ENCODE results near the gene IQGAP2.

The IQGAP2 gene

GRCh38 chr5:76479281-76479680 is 76.2 kb downstream of the IQGAP2 start:
- DNase-seq = no peak

DNA sequence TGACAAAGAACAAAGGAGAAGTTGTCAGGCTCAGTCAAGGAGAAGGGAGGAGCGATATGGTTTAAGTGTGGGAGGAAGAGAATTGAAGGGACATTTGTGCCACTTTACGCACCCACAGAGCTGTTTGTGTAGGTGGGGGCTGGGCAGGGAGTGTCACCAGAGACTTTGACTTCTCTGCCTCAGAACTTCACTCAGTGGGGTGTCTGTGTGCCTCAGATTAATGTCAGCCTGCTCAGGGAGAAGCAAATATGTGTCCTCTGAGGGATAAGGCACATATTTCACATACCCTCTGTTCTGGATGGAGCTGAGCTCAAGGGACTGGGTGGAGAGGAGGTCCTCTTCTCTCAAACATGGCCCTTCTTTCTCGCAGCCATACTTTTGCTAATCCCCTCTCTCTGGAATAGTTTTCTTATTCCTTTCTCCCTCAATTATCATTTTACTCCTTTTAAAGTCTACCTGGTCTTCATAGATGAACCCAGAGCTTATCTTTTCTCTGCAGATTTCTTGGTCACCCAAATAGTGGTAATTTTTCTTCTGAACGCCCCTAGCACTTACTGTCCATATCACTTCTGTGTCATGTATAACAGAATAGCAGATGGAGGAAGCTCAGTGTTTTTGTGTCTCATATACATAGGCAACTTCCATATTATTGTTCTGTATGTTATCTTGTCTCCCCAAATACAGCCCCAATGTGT is 77.0 kb downstream of the IQGAP2 start:
- DNase-seq = no peak

DNA sequence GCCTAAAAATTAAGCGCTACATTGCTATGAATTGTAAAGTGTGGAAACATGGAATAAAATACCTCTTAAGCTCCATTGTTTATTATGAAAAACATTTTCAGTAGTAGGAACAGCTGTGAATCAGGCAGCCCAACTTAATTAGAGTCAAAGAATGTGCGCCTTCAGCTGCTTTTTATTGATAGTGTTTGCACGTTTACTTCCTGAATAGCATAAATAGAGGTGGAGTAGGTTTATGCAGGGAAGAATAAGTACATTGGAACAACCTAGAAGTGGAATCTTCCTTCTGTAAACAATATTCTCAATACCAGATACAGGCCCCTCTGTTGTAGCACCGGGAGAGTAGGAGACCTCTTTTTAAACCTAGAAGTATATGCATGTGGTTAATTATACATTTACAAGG is 79.9 kb downstream of the IQGAP2 start:
- no peak for DNase-seq

- no peak for DNase-seq
Measured at GRCh38 chr5:76483433-76483832, 80.3 kb downstream of the IQGAP2 start.

DNA sequence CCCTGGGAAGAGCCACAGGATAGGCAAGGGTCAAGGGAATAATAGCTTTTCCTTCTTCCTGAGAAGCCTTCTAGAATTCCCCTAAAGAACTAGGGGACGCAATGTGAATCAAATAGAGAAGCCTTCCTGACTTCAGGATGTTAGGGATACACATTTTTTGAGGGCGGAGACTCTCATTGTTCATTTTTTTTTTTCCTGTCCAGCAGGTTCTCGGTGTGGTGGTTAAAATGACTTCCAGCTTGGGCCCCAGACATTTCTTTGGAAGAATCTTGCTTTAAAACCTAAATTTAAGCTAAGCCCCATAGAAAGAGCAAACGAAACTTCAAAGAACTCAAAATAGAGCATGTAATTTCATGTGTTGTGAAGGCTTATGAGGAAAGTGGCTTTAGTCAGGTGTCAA is 80.8 kb downstream of the IQGAP2 start:
- DNase-seq = no peak

DNA sequence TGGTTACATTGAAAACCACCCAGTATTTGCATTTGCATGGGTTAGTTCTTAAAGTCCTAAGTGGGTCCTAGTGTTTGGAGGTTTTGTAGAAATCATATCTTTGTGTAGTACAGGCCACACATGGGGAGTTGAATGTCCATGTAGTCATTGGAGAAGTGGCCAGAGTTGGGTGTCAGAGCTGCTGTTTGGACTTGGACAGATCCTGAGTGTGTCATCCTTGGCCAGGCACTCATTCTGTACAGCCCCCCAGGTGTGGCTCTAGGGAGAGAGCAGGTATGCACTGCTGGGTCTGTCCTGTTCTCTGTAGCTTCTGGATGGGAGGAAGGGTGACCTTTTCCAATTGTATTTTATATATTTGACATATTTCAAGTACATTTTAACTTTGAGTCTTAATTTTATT is 82.4 kb downstream of the IQGAP2 start:
- no peak for DNase-seq

DNA sequence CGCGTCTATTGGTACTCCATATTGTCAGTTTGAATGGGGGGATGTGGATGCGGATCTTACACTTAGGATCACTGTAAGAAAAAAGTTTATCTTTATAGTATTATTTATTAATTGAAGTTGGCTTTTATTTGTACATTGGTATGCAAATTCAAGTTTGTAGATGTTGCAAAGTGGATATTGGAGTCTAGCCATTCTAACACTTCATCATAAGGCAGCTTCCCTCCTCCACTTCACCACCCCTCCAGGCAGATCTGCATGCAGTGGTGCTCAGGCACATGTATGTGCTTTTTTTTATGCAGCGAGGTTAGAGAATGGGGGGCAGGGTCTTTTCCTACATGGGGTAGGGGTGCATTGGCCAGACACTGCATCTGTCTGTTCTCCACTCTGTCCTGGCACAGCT is 84.3 kb downstream of the IQGAP2 start:
- no peak for DNase-seq

DNA sequence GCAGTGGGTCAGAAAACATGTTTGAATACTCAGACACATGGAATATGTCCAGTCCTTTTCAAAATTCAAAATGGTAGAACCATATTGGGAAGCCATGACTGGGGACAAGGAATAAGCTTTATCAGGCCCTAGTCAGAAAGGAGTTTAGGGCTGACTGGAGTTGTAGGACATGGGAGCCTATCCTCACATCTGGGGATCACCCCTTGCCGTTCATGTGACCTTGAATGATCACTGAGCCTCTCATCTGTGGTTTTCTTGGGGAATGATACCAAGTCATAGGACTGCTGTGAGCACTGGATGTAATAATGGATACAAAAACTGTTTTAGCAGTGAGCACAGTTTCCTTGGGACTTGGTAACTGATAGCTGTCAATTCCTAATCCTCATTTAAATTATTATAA is 84.7 kb downstream of the IQGAP2 start:
- DNase-seq = no peak

DNA sequence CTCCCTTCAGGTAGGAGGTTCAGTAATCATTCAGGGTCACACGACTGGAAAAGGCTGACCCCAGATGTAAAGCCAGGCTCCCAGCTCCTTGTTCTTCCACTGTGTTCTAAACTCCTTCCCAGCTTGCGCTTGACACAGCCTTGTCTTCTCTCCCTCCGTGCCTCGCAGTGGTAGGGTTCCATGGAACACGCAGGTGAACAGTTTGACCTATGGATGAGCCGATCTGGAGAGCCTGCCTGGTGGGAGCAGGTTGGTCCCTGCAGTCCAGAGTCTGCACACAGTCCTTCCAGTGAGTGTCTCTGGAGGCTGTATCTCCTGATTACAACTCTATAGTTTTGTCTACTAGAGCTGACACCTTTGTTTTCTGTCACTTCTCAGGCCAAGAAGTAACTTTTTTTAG is 85.9 kb downstream of the IQGAP2 start:
- DNase-seq = no peak

GRCh38 chr5:76489877-76490688 is 87.0 kb downstream of the IQGAP2 start:
- no peak for DNase-seq

DNA sequence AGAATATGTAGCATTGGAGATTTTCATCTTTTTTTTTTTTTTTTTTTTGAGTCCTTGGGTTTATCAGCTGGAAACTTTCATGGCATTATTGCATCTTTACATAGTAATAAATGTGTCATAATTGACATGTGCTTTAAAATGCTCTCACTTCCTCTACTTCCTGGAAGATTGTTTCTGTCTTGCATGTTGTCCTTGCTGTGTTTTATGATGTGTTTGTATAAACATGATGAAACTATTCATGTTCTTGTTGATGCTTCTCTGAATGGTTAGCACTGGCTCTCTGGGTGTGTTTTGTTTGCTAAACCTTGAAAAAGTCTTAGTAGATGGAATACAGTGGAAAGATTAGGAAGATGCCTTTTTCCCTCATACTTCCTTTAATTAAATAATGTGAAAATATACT is 87.9 kb downstream of the IQGAP2 start:
- no peak for DNase-seq

- no peak for DNase-seq
Measured at GRCh38 chr5:76492819-76493189, 89.7 kb downstream of the IQGAP2 start.

- DNase-seq = no peak
Measured at GRCh38 chr5:76493190-76493837, 90.2 kb downstream of the IQGAP2 start.

- DNase-seq = no peak
Measured at GRCh38 chr5:76494201-76494600, 91.1 kb downstream of the IQGAP2 start.

- no peak for DNase-seq
Measured at GRCh38 chr5:76495870-76496269, 92.8 kb downstream of the IQGAP2 start.

DNA sequence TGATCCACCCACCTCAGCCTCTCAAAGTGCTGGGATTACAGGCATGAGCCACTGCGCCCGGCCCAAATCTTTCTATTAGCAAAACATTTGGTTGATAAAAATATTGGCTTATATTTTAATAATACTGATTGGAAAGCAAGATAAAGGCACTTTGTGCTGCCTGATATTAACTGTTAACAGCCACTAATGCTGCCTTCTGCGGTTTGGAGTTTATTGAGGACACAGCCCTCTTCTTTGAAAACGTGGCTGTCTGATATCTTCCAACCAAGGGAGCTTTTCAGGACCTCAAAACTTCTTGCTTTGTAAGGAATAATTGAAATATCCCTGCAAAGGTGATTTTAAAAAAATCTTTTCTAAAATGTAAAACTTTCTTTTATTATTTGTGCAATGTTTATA is 94.0 kb downstream of the IQGAP2 start:
- no peak for DNase-seq

- no peak for DNase-seq
Measured at GRCh38 chr5:76497986-76498717, 95.1 kb downstream of the IQGAP2 start.

DNA sequence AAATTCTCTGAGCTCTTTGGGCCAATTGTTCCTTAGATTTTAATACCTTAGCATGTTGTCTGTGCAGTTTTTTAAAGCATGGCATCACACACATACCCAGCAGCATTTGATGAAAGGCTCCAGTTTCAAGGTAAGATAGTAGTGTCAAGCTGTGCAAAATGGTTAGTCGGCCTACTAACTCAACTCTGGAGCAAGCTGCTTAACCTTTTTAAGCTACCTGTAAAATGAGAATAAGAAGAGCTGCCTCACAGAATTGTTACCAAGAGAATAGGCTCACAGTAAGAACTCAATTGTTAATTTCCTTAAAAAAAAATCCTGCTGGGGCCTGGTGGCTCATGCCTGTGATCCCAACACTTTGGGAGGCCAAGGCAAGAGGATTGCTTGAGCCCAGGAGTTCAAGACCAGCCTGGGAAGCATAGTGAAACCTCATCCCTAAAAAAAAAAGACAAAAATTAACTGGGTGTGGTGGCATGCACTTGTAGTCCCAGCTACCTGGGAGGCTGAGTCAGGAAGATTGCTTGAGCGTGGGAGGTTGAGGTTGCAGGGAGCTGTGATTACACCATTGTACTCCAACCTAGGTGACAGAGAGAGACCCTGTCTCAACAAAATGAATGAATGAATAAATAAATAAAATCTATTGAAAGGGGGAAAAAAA is 96.5 kb downstream of the IQGAP2 start:
- no peak for DNase-seq

- DNase-seq = no peak
Measured at GRCh38 chr5:76500633-76501393, 97.7 kb downstream of the IQGAP2 start.

- no peak for DNase-seq
Measured at GRCh38 chr5:76503929-76504328, 100.8 kb downstream of the IQGAP2 start.

DNA sequence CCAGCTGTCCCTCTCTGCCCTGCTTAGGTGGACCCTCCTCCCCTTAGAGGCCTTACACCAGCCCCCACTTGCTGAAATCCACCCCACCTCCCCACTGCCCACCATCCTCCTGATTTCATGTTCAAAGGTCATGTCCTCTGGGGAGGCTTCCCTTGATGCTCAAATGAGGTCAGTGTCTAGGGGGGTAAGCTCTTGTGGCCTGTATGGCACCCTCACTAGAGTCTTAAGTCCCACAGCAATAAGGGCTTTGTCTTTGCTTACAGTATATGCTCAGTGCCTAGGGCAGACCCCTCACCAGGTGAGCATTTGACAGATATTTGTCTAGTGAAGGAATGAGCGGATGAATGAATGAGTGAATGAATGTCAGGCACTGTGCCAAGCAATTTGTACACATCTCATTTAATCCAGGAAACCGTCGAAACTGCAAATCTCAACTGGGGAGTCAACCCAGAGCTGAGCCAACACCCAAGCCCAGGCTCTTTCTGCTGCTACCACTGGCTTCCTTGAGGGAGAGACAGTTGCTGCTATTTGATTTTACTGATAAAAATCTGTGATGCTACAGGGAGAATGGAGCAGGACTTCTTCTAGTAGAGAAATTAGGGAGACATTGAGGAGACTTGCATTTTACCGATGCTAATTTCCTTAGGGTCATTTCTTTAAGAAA is 101.9 kb downstream of the IQGAP2 start:
- DNase-seq = no peak

DNA sequence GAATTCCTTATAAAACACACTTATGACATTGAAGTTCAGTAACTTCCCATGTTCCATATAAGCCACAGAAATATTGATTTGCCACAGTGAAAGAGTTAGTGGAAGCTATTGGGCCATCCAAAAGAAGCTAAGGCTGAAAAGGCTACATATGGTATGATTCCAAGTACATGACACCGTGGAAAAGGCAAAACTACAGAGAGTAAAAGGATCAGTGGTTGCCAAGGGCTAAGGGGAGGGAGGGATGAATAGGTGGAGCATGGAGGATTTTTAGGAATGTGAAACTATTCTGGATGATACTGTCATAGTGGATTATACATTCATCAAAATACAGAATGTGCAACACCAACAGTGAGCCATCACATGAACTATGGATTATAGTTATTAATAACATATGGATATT is 110.4 kb downstream of the IQGAP2 start:
- DNase-seq = no peak

Data from stimulated activated naive CD4-positive, alpha-beta T cell (primary cell).